Fibroblast of skin of scalp (primary cell): ENCODE data around the gene SMARCB1.
"Not testable (repeated sequence)": the region's sequence is repeated elsewhere in the genome, so short reads cannot be mapped to it uniquely, and the experiment has no call there.

Experiments
- DNase-seq: peaks from one replicate; pipeline ENCODE4 v3.0.0-alpha.2; 2013

The SMARCB1 gene

DNA sequence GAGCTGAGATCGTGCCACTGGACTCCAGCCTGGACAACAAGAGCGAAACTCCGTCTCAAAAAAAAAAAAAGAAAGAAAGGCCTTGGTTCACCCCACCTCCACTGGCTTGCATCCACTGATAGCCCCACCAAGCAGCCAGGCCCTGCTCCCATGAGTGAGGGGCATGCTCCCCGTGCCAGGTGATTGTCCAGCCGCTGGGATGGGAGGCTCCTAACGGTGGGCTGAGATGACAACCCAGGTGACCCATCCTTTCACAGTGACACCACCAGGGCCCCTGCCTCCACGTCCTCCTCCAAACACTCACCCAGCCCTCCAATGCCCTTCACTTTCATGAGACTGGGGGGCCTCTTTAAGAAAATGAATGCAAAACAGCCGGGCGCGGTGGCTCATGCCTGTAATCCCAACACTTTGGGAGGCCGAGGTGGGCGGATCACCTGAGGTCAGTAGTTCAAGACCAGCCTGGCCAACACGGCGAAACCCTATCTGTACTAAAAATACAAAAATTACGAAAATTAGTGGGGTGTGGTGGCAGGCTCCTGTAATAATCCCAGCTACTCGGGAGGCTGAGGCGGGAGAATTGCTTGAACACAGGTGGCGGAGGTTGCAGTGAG is 60.6 kb downstream of the SMARCB1 start:
- DNase-seq: no peak

DNA sequence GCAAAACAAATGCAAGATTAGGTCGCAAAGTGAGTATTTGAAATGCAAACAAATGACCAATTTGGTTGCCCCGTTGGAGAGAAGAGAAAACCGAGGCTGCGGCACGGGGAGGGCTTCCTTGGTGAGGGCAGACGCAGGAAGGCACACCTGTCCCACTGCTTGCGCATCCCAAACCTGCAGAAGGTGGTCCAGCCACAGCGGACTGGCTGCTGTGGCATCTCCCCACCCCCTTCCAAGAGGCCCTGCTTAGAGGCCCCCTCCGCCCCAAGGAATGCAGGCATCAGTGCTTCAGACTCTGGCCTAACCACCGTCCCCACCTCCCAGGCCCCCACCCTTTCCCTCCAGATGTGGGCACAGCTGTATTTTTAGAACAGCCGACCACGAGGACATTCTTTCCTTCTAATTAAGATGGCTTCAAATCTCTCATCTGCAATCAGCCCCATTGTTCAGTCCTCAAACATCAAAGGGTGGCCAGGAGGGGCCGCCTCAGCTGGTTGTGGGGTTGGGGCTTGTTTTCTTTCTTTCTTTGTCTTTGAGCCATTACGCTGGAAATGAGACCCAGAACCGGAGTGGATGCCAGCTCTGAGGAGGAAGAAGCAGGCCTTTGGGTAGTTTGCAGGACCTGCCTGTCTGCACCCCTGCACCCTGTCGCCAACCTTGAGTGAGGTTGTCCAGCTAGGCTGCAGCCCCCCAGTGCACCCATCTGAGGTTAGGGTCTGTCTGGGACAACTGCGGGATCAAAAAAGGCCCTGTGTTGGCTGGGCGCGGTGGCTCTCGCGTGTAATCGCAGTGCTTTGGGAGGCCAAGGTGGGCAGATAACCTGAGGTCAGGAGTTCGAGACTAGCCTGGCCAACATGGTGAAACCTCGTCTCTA is 61.5 kb downstream of the SMARCB1 start:
- DNase-seq: peak; percentile 38

DNA sequence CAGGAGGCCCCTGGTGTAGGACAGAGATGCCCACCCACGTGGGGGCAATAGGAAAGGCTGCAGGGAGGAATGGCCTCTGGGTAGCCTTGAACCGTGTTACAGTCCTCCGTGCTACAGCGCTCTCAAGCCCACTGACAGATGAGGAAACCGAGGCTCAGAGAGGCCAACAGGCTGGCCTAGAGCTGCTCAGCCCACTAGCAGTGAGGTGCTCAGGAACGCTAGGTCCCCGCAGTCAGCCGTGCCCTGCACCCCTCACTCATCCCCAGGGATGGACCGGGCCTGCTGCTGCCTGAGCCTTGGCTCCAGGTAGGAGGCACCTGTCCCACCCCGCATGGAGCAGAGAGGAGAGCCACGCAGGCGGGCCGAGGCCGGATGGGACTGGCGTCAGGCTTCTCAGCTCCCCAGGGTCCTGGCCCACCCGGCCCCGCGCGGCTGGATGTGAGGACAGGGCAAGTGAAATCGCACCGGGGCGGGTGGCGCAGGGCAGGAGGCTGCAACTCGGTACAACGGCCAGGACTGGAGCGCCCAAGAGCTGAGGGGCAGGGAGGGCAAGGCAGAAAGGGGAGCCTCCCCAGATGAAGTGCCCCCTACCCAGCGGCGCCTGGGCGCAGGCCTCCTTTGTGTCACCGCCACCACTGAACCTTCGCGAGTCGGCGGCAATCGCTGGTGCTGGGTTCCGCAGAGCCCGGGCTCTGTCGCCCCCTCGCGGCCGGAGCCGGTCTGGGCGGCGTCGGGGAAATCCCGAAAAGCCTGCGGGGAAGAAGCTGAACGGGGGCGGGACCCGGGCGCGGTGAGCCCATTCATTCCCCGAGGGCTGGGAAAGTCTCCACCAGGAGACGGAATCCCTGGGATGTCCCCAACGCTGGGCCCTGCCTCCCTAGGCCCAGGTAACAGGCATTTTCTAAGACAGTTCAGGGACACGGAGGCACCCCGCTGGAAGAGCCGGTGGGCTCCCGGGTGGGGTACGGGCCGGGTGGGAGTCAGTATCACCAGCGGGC is 62.5 kb downstream of the SMARCB1 start:
- peak; percentile 77 for DNase-seq

DNA sequence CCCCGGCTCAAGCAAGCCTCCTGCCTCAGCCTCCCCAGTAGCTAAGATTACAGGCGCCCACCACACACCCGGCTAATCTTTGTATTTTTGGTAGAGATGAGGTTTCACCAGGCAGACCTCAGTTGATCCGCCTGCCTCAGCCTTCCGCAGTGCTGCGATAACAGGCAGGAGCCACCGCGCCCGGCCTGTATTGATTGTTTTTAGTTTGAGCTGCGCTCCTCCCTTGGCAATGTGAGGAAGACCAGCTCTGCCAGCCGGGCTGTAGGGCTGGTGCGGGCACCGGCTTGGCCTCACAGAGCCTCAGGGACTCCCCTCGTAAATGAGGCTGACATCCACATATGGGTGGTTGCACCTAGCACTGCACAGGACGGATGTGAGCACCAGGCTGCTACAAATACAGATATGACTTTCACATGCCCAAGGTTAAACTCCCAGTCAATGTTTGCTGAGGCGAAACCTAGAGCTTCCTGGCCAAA is 63.4 kb downstream of the SMARCB1 start:
- no peak for DNase-seq

DNA sequence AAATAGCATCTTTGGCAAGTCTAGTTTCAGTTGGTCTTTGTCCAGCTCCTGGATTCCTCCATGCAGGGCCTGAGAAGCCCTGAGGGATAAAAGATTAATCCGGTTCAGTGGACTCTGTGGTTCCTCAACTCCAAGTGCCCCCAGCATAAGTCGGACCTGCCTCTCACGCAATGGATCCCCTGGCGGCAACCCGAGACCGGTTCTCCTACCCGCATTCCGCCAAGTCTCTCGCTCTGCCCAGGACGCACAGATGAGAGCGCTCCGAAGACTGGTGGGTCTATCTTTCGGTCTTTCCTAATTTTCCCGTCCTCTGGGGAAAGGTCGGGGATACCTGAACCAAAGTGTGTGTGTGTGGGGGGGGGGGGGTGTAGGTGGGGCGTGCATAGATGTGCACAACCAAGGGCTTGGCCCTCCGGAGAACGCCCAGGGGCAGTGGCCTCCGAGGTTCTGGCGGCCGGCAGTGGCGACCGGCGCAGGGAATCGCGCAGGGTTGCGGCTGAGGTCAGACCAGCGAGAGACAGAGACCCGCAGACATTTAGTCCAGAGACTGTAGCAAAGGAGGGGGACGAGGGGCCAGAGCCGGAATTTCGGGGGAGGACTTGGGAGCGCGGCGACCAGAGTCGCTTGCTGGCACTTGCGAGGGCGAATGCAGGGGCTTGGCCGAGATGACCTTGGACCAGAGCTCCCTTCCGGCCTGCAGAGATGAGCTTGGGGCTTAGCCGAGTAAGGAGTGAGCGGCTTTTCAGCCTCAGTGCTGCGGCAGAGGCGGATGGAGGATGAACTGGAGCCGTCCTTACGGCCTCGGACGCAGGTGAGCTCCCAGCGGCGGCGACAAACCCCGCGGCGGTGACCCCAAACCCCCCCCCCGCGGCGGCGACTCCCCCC is 70.2 kb downstream of the SMARCB1 start:
- DNase-seq: peak; percentile 45

DNA sequence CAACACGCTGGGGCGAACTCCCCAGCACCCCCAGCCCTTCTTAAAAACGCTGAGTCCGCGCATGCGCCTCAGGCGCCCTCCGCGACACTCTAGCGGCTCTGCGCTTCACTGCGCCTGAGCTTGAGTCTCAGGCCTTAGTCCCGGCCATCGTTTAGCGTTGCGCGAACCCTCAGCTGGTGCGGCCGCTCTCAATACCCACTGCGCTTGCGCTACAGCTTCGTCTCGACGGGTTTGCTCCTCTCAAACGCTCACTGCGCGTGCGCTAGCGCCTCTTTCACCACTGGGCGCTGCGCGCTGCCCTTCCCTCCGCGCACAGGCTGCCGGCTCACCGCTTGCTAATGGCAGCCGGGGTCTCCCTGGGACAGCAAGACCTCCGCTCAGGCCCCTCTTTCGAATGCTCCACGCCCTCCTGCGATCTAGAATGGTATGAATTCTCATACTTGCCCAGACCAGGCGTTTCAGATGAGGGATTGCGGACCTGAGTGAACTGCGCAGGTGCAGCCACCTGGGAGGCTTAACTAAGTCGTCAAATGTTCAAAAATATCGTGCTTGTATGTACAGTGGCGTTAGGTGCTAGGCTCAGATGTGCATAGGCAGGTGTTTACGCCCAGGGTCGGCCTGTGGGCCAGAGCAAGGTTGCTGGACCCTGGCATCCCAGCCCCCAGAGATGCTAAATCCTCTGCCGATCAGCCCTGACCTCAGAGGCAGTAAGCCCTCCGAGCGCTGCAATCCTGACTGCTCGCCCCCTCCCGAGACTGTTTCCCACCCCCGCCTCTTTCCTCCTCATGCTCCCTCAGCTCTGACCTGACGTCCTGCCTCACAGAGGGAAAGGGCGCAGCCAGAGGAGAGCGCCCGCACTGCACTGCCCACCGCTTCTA is 71.1 kb downstream of the SMARCB1 start, which contains the start of gene SLC2A11:
SLC2A11 (plus strand) TSS at position 270 of the 878 bp plus-strand sequence; CDS start at position 395, 125 bp downstream.
- peak; percentile 98 for DNase-seq

DNA sequence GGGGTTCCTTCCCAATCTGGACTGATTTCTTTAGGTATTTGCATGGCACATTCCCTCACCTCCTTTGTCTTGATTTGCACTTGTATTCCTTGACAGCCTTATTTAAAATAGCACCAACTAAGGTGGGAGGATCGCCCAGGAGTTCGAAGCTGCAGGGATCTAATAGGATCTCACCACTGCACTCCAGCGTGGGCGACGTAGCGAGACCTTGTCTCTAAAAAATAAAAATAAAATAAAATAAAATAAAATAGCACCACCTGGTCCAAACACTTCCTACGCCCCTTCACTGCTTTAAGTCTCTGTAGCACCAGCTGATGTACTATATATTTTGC is 71.7 kb downstream of the SMARCB1 start:
- DNase-seq: no peak

DNA sequence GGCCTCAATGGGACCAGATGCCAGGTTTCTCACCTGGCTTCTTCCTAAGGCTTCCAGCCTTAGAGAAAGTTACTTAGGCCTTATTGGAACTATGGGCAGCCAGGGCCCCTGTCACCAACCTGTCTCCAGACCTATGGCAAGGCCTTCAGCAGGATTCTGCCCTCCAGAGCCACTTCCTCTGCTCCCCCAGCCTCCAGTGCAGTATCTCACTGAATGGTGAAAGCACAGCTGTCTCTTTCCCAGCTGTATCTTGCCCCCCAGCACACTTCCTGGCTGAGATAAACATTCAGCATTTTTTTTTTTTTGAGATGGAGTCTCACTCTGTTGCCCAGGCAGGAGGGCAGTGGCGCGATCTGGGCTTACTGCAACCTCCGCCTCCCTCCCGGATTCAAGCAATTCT is 72.4 kb downstream of the SMARCB1 start:
- DNase-seq: no peak

DNA sequence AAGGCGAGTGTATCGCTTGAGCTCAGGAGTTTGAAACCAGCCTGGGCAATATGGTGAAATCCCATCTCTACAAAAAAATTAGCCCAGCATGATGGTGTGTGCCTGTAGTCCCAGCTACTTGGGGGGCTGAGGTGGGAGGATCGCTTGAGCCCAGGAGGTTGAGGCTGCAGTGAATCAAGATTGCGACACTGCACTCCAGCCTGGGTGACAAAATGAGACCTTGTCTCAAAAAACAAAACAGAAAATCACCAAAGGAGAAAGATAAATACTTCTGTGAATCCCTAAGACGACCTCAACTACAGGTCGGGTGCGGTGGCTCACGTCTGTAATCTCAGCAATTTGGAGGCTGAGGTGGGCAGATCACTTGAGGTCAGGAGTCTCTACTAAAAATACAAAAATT is 73.4 kb downstream of the SMARCB1 start:
- DNase-seq: not testable (repeated sequence)

DNA sequence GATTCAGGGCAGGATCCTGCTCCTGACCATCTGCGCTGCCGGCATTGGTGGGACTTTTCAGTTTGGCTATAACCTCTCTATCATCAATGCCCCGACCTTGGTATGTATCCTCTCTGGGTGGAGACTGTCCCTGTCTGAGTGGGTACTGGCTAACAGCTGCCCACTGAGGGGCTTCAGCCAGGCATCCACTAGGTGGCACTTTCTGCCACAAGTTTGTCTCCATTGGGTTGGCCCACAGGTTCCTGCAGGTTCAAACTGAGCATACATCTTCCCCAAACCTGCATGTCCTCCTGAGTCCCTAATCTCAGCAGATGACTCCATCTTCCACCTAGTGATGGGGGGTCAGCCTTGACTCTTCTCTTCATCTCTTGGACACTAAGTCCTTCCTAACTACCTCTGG is 75.3 kb downstream of the SMARCB1 start:
- peak; percentile 50 for DNase-seq

DNA sequence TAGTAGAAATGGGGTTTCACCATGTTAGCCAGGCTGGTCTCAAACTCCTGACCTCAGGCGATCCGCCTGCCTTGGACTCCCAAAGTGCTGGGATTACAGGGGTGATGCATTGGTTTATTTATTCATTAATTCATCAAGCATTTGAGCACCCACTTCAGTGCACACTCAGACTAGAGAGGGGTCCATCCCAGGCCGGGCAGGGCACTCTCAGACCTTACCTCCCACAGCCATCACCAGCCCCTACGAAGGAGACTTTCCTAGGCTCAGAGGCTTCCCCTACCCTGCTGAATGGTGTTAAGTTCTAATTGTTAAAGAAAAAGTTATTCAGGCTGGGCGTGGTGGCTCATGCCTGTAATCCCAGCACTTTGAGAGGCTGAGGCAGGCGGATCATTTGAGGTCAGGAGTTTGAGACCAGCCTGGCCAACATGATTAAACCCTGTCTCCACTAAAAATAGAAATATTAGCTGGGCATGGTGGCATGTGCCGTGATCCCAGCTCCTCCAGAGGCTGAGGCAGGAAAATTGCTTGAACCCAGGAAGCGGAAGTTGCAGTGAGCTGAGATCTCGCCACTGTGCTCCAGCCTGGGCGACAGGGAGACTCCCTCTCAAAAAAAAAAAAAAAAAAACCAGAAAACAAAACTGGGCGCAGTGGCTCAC is 77.9 kb downstream of the SMARCB1 start:
- DNase-seq: not testable (repeated sequence)

DNA sequence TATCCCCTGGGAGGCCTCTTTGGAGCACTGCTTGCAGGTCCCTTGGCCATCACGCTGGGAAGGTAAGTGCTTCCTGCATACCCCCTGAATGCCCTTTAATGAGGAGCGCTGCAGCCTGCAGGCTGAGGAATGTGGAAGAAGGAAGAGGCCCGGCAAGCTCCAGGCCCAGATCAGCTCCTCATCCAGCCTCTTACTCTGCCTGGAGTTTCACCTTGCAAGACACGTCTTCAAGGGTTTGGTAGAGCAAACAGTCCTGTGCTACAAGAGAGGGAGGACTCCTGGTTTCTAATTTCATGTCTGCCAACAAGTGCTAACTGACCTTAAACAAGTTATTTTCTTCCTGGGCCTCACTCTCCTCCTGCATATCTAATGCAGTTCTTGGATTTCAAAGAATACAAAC is 81.8 kb downstream of the SMARCB1 start:
- DNase-seq: no peak

DNA sequence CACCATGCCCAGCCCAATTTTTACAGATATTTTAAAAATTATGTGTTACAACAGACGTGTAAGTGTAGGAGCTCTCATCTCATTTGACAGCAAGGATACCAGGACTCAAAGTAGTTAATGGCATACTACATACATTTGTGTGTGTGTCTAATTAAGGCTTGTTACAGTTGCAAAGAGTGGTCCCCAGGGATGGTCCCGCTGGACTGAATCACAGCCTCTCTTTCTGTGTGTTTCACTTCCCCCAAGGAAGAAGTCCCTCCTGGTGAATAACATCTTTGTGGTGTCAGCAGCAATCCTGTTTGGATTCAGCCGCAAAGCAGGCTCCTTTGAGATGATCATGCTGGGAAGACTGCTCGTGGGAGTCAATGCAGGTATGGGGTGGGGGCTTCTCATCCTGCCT is 88.1 kb downstream of the SMARCB1 start:
- DNase-seq: peak; percentile 51

DNA sequence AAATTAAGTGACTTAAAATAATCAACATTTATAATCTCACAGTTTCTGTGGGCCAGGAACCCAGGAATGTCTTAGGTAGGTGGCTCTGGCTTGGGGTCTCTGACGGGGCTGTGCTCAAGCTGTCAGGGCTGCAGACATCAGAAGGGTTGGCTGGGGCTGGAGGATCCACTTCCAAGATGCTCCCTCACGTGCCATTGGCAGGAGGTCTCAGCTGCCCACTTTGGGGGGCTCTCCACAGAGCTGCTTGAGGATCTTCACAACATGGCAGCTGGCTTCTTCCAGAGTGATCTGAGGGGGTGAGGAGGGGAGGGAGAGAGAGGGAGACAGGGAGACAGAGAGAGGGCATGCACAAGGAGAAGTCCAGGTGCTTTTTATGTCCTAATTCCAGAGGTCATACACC is 89.0 kb downstream of the SMARCB1 start:
- no peak for DNase-seq

DNA sequence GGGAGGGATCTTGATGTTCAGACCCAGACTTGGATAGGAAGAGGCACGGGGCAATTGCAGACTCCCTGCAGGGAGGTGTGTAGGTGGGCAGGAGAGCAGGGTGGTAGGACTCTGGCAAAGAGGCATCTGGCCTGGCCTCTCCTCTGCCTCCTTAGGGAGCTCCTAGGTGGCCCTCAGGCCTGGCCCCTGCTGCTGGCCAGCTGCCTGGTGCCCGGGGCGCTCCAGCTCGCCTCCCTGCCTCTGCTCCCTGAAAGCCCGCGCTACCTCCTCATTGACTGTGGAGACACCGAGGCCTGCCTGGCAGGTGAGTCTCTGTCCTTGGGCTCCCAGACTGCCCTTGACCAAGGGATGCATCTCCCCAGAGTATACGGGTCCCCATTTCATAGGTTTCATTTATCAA is 90.8 kb downstream of the SMARCB1 start:
- DNase-seq: no peak

DNA sequence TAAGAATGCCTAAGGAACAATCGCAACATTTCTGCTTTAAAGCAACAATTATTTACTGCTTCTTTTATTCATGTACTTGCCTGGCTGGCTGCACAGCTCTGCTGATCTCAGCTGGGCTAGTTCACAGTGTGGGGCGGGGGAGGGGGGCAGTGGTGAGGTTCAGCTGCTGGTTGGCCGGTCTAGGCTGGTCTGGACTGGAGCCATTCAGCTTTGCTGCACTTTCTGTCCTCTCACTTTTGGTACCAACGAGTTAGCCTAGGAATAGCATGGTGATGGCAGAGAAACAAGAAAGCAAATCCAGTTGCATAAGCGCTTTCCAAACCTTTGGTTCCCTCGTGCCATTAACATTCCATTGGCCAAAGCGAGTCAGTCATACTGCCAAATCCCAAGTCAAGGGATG is 91.5 kb downstream of the SMARCB1 start:
- no peak for DNase-seq

DNA sequence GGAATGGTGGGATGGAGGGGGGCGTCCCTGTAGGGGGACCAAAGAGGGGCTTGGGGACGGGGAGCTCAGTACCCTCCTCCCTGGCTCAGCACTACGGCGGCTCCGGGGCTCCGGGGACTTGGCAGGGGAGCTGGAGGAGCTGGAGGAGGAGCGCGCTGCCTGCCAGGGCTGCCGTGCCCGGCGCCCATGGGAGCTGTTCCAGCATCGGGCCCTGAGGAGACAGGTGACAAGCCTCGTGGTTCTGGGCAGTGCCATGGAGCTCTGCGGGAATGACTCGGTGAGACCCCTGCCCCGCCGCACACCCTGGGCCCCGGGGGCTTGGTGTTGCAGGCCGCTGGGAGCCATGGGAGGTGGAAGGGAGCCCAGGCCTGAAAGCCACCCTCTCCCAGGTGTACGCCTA is 95.6 kb downstream of the SMARCB1 start:
- no peak for DNase-seq

DNA sequence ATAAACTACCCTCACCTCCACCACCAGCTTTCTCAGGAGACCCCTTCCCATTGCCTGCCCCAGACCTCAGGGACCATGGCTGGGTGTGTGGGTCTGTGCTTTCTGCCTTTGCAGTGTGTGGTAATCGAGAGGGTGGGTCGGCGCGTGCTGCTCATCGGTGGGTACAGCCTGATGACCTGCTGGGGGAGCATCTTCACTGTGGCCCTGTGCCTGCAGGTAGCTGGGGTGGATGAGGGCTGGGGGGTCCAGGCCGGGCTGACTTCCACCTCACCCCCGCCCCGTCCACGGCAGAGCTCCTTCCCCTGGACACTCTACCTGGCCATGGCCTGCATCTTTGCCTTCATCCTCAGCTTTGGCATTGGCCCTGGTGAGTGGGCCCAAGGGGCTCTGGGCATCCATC is 96.9 kb downstream of the SMARCB1 start:
- DNase-seq: no peak

DNA sequence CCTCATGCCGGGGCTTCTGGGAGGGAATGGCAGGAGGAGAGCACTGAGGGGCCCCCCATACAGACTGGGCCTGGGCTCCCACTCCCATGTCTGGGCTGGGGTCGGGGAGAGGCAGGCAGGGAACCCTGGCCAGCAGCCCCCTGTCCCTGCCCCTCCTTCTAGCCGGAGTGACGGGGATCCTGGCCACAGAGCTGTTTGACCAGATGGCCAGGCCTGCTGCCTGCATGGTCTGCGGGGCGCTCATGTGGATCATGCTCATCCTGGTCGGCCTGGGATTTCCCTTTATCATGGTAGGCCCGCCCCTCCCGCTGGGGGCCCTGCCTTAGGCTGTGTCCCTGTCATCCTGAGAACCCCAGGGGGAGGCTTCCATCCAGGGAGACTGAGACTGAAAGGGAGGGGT is 97.4 kb downstream of the SMARCB1 start:
- no peak for DNase-seq
